Stimulated activated naive CD4-positive, alpha-beta T cell (primary cell): ENCODE measurements around the gene UST.
A peak's percentile ranks its signal among the peaks of the same experiment; 100 is the strongest.

Experiments
- DNase-seq, 6 experiments: peaks; one replicate each; lab custom pipeline; 2025; lab: John Stamatoyannopoulos, UW

The UST gene

GRCh38 chr6:149063468-149063867, 316.6 kb downstream of the UST start:
- DNase-seq, result no peak

- no peak for DNase-seq
Measured at GRCh38 chr6:149064001-149064659, 317.3 kb downstream of the UST start.

GRCh38 chr6:149064660-149065015, 317.8 kb downstream of the UST start:
- no peak for DNase-seq

- no peak for DNase-seq
Measured at GRCh38 chr6:149065121-149065520, 318.3 kb downstream of the UST start.

GRCh38 chr6:149065658-149066556, 319.1 kb downstream of the UST start:
- peak; percentile 20 to 89 (median 66) for DNase-seq

- no peak for DNase-seq
Measured at GRCh38 chr6:149071997-149072396, 325.2 kb downstream of the UST start.

GRCh38 chr6:149074832-149075258, 328.0 kb downstream of the UST start:
- DNase-seq, result no peak

- DNase-seq, result peak in 2 of 6 experiments; percentile 14 to 16
Measured at GRCh38 chr6:149075616-149076354, 329.0 kb downstream of the UST start.

GRCh38 chr6:149076355-149076734, 329.5 kb downstream of the UST start:
- DNase-seq, result no peak

- no peak for DNase-seq
Measured at GRCh38 chr6:149077208-149077607, 330.4 kb downstream of the UST start.

- no peak for DNase-seq
Measured at GRCh38 chr6:149078211-149078782, 331.5 kb downstream of the UST start.

GRCh38 chr6:149079456-149079855, 332.6 kb downstream of the UST start:
- no peak for DNase-seq

- no peak for DNase-seq
Measured at GRCh38 chr6:149079911-149080491, 333.2 kb downstream of the UST start.

- DNase-seq, result no peak
Measured at GRCh38 chr6:149080511-149080910, 333.7 kb downstream of the UST start.

- DNase-seq, result no peak
Measured at GRCh38 chr6:149081281-149081680, 334.5 kb downstream of the UST start.

GRCh38 chr6:149082320-149082719, 335.5 kb downstream of the UST start:
- peak; percentile 53 to 84 (median 74) for DNase-seq

GRCh38 chr6:149084026-149084425, 337.2 kb downstream of the UST start:
- no peak for DNase-seq

- DNase-seq, result no peak
Measured at GRCh38 chr6:149084808-149085556, 338.2 kb downstream of the UST start.

- no peak for DNase-seq
Measured at GRCh38 chr6:149085557-149085938, 338.7 kb downstream of the UST start.

- no peak for DNase-seq
Measured at GRCh38 chr6:149086363-149086762, 339.5 kb downstream of the UST start.

- no peak for DNase-seq
Measured at GRCh38 chr6:149087898-149088297, 341.1 kb downstream of the UST start.
